Esophagus mucosa (tissue), 1 donor: Measurements from ENCODE around the gene LCNL1. TPM values are rescaled to one million over a fixed set of nuclear protein-coding genes. Genes with fewer than 3 reads are reported as not detected.
A peak's percentile ranks its signal among the peaks of the same experiment; 100 is the strongest.

Experiments used
- ATAC-seq: fragments of 200-7000 bp; cut with Tn5 transposase; one replicate; pipeline ENCODE4 v1.9.1; 2020
- total RNA-seq: library from RNA; stranded (reverse); gene quantifications from one replicate; pipeline ENCODE4 v1.2.4, GENCODE V29; 2023
- donor health status: DM: yes; HTN: yes; CAD: no.

Gene LCNL1
- total RNA-seq, 1 donor from 2014 or later, result 0.20 TPM

DNA sequence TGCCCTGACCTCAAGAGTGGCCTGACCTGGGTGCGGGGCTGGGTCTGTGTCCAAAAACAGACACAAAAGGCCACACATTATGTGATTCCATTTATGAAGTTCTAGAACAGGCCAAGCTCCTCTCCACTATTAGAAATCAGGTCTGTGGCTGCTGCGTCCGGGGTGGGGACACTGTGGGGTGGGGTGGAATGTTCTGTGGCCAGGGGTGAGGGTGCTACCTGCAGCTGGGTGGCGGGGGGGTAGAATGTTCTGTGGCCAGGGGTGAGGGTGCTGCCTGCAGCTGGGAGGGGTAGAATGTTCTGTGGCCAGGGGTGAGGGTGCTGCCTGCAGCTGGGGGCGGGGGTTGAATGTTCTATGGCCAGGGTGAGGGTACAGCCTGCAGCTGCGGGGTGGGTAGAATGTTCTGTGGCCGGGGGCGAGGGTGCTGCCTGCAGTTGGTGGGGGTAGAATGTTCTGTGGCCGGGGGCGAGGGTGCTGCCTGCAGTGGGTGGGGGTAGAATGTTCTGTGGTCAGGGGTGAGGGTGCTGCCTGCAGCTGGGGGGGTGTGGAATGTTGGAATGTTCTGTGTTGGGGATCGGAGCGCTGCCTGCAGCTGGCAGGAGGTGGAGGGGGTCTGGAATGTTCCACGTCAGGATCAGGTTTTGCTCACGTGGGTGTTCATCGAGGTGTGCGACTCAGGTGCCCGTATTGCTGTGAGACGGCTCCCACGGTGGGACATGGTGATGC lies 22.4 kb upstream of the LCNL1 start:
- ATAC-seq, result no peak

DNA sequence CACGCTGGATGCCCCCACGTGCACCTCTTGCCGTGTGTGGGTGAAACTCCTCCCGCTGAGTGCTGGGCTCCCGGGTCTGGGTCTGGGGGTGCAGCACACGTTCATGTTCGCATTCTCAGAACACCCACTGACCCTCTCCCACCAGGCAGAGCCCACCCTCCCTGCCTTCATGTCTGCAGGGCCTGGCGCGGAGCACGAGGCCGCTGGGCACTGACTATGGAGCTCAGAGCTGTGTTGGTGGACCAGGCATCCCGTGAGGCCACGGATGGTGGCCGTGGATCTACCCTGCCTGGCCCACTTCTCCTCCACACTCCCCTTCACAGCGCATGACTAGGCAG lies 21.9 kb upstream of the LCNL1 start:
- ATAC-seq, result no peak

DNA sequence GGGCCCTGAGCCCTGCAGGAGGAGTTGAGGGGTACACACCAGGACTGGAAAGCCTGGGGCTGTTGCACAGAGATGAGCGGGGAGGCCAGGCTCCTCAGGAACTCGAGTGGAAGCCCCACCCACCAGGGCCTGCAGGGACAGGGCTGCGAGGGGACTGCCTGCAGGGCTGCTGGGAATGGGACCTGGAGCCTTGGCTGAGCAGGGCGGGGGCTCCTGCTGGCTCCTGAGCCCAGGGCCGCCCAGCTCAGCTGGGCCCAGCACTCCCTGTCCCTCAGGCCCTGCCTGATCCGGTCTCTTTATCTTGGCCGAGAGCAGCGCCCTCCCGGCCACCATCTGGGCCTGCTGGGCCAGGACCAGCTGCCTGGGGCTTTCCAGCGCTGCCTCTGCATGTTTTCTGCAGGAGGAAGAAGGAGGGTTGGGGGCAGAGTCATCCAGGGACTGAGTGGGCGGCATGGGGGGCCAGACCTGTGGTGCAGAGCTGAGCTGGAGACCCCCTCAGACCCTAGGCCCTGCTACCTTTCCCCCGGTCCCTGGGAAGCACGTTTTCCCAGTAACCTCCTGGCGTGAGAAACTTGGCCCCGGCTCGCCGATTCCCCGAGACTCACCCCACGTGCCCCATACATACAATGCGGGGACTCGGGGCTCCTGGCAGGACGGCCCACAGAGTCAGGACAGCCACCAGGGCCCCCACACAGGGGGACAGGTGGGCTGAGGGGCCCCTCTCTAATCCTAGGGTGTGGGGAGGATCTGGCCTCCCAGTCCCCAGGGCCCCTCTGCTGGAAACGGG lies 21.3 kb upstream of the LCNL1 start:
- ATAC-seq, result peak; percentile 26

DNA sequence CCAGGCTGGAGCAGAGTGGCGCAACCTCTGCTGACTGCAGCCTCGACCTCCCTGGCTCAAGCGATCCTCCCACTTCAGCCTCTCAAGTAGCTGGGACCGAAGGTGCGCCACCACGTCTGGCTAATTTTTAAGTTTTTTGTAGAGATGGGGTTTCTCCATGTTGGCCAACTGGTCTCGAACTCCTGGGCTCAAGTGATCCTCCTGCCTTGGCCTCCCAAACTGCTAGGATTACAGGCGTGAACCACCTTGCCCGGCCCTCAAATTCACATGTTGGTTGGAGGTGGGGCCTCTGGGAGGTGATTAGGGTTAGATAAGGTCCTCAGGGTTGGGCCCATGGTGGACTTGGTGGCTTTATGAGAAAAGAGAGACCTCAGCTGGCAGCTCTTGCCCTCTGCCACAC lies 20.6 kb upstream of the LCNL1 start:
- ATAC-seq, result no peak

DNA sequence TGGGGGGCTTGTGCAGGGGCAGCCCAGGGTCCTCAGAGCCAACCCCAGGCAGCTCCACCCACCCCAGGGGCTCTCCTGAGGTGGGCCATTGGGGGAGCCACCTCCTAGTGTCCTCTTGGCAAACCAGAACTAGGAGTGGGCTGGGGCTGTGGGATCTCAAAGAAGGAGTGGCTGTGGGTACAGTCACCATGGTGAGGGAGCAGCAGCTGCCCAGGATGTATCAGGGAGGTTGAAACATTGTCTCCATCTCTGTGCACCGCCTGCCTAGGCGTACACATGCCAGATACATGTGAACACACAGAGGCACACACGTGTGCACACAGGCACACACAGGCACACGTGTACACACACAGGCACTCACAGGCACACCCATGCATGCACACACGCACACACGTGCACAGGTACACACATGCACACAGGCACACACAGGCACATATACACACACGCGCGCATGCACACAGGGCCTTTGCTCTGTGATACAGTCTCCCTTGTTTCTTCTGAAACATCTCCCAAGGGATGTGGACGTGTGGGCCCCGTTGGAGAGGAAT lies 20.0 kb upstream of the LCNL1 start:
- no peak for ATAC-seq

DNA sequence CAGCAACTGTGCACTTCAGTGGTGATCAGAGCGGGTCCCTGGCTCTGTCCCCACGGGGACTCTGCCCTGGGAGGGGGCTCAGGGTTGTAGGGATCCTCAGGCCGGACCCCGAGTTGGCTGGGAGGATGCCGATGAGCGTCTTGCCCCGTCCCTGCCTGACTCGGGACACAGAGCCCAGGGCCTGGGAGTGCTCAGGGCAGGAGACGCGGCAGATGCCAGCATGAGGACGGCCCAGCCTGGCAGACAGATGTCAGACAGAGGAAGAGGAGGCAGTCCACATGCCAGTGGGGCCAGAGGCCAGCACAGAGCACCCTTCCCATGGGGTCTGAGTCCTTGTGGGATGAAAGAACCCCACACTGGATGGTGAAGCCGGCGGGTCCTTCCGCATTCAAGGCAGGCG lies 19.5 kb upstream of the LCNL1 start:
- no peak for ATAC-seq

DNA sequence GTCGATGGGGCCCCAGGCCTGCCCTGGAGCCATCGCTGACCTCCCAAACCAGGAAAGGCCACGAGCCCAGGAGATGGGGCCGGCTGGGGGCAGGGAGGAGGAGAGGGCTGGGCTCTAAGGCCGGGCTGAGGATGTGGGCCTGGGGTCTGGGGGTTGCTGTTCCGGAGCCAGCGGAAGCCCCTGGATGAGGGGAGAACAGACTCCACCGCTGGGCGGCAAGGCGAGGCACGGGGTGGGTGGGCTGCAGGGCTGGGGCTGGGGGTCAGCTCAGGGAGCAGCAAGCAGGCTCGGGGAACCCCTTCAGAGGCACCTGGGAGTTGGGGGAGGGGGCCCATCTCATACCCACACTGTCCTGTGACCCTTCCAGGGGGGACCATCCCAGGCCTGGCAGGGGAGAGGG lies 19.0 kb upstream of the LCNL1 start:
- ATAC-seq, result no peak

DNA sequence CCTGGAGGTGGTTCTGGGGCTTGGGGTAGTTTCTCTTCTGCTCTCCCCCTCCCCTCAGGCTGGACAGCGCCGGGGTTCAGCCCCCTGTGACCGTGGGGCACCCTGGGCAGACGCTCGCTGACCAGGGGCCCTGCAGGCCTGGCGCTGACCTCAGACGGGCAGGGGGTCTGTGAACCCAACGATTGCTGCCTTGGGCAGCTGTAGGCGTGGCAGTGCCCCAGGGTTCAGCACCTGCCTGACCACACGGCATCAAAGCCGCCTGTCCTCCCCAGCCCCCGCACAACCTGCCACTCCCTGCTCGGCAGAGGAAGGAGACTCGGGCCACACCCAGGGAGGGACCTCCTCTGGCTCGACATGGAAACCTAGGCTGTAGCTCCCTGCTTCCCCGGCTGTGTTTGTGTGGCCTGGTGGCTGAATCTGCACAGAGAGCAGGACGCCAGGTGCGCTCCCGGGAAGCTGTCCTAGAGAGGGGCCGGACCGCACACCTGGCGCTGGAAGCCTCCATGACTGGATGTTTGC lies 18.6 kb upstream of the LCNL1 start:
- peak; percentile 46 for ATAC-seq

DNA sequence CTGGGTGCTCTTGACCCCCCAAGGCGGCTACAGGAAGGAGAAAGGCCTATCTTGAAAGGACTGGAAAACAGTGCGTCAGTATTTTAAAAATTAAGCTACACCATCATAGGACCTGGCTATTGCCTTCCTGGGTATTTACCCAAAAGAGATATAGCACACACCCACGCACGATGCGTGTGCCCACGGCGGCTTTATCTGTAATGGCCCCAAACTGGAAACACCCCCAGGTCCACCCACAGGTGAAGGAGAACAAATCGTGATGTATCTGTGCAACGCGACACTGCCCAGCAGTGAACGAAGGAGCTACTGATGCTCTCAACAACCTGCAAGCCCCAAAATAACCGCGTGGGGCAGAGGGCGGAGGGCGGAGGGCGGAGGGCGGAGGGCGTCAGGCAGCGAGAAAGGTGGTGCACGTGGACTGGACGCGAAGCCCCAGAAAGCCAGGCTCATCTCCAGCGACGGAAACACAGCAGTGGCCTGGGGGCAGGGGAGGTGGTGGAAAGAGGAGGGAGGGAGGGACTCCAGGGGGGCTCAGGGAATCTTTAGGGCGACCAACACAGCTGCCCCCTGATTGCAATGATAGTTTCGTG lies 17.9 kb upstream of the LCNL1 start:
- no peak for ATAC-seq

DNA sequence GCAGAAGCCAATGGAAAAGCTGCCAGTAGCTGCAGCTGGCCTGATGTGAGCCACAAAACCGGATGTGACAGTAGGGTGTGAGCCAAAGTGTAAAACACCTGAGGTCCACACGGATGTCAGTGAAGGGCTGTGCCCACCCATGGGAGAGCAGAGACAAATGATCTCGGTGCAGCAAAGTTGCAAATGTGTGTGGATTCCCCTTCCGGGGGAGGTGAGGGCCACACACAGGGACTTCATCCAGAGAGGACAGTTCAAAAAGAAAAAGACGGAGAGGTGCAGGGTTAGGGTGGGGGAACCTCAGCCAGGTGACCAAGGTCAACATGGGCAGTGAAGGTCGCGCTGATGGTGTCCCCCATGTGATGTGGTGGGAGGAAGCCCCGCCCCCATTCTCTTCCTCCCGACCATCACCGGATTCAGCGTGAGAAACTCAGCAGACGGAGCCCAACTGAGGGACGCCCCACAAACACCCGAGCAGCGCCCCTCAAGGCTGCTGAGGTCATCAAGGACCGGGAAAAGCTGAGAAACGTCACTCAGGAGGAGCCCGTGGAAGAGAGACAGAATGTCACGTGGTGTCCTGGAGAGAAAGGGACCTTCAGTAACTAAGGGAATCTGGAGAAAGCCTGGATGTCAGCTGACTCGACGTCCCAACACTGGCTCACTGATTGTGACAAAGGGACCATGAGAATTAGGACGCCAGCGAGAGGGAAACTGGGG lies 16.9 kb upstream of the LCNL1 start:
- ATAC-seq, result no peak

DNA sequence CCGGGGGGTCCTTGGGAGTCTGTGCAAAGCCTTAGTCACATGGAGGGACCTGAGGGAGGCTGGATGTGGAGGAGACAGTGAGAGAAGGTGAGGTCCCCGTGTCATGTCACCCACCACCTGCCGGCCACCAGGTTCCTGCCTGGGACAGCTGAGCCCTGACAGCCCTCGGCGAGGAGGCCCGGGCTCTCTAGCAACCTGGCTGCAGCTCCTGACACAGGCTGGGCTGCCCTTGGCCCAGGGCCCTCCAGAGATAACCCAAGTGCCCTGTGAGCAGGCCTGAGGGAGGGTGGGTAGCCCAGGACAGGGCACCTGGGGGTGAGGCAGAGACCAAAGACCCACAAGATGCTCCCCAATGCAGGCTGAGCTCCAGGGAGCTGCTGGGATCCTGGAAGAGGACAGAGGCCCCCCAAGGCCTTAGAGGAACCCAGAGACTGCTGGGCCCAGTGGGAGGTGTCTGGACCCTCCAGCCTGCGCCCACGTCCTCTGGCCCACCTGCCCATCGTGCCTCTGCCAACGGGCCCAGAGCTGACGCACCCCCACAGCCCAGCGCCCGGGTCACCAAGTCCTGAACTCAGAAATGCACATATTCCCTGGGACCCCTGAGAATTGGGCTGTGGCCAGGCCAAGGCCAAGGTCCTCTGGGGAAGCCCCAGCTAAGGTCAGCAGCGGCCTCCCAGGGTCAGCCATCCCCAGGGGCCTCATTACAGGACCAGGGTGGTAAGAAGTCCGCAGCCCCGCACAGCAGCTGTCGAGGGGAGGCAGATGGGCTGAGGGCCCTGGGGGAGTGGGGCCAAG lies 14.3 kb upstream of the LCNL1 start:
- no peak for ATAC-seq

DNA sequence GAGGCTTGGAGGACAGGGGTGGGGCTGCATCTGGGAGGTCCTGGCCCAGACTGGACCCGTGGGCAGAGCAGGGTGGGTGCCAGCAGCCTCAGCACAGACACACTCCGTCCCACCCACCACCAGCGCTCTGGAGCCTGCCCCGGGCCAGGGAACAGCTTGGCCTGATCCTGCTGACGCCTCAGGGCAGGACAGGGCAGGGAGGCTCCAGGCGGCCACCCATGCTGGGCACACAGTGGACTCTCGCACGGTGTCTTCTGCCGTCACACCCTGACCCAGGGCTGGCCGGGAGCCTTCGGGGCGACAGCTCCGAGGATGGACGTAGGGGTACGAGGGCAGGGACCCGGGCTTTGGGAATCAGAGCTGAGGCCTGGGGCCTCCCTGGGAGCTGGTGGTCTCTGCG lies 13.6 kb upstream of the LCNL1 start:
- ATAC-seq, result no peak

DNA sequence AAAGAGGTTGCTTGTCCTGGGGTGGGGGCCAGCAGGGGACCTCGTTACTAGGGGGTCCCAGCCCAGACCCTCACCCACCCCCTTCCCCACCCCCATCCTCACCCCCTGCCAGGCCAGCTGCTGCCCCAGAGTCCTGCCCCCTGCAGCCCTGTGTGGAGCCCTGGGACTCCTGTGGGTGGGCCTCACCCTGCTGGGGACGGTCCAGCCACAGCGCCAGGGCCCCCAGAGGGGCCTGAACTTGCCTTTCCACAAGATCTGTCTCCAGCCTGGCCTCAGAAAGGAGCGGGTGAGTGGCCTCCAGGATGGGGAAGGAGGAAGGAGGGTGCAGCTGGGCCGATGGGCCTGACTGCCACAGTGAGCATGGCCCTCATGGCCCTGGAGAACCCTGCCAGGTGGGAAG lies 13.0 kb upstream of the LCNL1 start:
- no peak for ATAC-seq

DNA sequence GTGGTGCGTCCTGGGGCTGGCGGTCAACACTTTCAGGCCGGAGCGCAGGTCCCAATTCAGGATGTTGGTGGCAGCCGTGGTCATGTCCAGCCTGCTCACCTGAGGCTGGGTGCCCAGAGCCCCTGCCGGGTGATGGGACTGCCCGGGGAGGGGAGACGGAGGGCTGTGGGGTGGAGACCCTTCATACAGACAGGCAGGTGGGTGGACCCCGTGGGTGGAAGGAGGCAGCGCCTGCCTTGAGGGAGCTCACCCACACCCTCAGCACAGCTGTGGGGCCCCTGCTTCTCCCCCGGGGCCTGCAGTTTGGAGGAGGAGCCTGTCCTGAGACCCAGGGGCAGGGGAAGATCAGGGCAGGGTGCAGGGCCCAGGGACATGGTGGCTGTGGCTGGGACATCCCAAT lies 12.4 kb upstream of the LCNL1 start:
- ATAC-seq, result no peak

DNA sequence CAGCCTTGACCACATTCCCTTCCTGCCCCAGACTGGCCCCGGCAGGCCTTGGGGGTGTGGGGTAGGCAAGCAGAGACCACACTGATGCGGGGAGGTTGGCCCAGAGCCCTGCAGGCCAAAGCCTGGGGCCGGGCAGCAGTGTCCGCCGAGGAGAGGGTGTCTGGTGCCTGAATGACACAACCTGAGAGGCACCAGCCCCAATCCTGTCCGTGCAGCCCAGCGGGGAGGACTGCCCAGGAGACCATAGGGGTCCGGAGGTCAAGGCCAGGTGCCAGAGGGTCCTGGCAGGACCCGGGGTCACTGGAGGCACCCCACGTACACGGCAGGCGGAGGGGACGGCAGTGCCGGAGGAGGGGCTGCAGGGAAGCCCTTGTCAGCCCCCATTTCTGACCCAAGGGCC lies 11.0 kb upstream of the LCNL1 start:
- ATAC-seq, result no peak

DNA sequence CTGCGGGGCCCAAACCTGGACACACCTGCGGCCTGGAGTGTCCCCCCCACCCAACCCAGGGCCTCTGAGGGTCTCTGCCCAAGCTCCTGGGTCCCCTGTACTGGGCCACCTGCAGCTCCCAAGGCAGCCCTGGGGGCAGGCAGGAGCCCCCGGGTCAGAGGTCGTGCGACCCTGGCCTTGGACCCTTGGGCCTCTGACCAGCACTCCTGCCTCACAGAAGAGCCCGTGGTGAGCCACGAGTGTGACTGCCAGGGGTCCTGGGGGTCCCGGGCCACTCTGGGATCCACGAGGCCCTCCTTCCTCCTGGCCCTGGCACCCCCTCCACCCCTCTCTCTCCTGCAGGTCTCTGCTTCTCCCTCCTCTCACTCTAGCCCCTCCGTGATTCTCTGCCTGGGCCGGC lies 10.5 kb upstream of the LCNL1 start:
- no peak for ATAC-seq

DNA sequence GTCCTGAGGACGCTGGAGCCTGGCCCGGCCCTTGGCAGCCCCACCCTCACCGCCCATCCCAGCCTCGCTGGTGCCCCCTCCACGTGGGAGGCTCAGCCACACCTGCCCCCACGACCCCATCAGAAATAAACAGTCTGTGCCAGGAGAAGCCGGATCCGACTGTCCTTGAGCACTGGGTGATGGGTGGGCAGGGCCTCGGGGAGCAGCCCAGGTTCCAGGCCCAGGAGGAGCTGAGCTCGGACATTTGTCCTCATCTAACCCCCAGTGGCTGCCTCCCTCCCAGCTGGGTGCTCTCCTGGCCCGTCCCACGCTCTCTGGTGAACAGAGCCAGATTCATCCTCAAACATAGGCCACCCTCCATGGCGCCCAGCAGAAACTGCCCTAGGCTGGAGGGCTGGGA lies 10.1 kb upstream of the LCNL1 start:
- ATAC-seq, result no peak

DNA sequence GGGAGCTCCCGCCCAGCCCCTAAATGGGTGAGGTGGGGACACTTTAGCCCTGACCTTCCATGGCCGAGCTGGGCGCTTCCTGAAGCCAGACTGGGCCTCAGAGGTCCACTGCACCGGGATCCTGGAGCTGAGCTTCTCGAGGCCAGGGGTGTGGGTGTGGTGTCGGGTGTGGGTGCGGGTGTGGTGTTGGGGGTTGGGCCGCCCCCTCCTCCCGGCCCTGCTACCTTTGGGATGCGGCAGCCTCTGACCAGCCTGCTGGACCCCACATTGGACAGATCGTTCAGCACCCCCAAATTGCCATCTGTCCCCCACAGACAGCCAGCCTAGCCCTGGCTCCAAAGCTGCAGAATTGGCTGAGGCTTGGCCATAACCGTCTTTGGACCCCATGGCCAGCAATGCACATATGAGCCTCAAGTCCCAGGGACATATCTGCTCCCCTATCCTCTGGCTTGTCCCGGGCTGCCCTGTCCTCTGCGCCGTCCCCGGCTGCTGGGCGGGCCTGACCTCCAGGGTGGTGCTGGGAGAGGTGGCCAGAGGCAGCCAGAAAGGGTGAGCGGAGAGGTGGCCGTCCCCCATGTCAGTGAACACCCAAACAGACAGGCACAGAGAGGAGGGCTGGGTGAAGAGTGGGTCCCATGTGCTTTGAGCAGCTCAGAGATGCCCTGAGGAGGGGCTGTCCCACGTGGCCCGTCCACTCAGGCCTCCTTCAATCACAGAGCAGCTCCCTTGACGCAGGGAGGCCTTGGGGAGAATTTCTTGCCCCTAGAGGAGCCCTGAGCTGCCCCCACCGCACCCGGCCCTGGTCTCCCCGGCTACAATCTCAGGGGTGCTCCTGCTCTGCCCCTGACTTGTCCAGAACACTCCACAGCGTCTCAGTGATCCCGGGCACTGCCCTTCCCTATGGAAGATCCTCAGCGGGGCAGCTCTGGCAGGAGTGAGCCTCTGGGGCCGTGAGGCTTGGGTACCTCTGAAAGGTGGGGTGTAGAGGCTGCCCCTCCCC lies 8.9 kb upstream of the LCNL1 start:
- no peak for ATAC-seq

DNA sequence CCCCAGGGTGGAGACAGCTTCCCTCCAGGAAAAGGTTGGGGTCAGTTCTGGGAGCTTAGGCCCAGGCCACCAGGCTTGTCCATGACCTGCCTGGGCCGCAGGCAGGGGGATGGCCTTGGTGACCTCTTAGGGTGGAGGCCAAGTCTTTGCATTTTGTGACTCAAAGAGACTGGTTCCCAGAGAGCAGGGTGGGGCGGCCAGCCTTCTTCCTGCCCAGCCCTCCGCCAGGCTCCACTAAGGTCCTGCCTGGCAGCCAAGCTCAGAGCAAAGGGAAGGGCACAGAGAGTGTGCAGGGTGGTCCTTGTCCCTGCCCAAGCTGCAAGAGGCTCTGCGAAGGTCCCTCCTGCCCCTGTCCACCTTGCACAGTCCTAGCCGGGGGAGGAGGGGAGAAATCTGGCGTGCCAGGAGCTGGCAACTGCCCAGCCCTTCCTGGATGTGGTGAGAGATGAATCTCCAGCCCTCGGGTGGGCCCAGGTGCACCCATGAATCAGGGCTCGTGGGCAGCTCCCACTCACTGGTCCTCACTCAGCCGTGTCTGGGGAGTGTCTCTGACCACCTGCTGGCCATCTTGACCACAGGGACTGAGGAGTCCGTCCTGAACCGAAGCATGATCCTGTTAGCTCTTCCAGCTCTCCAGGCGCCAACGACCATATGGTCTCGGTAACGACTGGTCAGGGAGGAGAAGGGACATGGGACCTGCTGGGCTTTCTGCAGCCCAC lies 7.8 kb upstream of the LCNL1 start:
- ATAC-seq, result peak; percentile 56

DNA sequence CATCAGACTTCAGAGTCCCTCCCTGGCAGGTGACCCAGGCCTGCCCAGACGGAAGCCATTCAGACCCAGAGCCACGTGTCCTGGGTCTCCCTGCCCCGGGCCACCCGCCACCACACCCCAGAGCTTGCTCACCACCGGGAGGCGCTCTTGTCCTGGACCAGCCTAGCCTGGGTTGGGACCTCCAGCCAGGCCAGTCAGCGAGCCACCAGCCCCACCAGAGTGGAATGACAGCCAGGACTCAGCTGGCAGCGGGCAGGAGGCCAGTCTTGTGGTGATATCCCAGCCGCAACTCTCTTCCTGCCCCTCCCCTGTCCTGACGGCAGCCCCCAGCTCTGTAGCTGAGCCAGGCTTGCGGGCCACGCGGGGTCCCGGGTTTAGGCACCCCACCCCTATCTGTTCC lies 7.1 kb upstream of the LCNL1 start:
- ATAC-seq, result peak; percentile 14
